Peyer's patch (tissue), 4 donors: ENCODE measurements around the gene TTC21A. TPM values are rescaled to one million over a fixed set of nuclear protein-coding genes. Genes with fewer than 3 reads are reported as not detected.

Experiments used
- DNase-seq, 3 donors: peaks; one replicate each; pipeline ENCODE4 v3.0.0-alpha.2; 2017 to 2019
- H3K27ac ChIP-seq, 4 donors: fragments of 200-600 bp; sonication (generic); one replicate each; pipeline ENCODE4 v1.5.1; 2016 to 2019
- H3K27me3 ChIP-seq, 2 donors: fragments of 200-600 bp; sonication (generic); one replicate each; pipeline ENCODE4 v1.5.1; 2019
- H3K36me3 ChIP-seq, 3 donors: fragments of 200-600 bp; sonication (generic); one replicate each; pipeline ENCODE4 v1.5.1; 2016 to 2019
- H3K4me1 ChIP-seq, 4 donors: fragments of 200-600 bp; sonication (generic); one replicate each; pipeline ENCODE4 v1.5.1; 2016 to 2019
- H3K4me3 ChIP-seq, 4 donors: fragments of 200-600 bp; sonication (generic); 1 replicate in 3 of 4; 2 replicates in 1 of 4; pipeline ENCODE4 v1.5.1; 2016 to 2019; ENCODE audit warnings: mild to moderate bottlenecking in 1 of 4
- H3K9me3 ChIP-seq, 4 donors: fragments of 200-600 bp; sonication (generic); one replicate each; pipeline ENCODE4 v1.5.1; 2016 to 2019; ENCODE audit warnings: mild to moderate bottlenecking in 1 of 4
- POLR2A ChIP-seq, 2 donors: fragments of 450-650 bp; IDR thresholded peaks; one replicate each; pipeline ENCODE4 v1.5.1; 2017; ENCODE audit warnings: antibody characterized with exemption in 2 of 2, mild to moderate bottlenecking in 2 of 2, moderate library complexity in 2 of 2
- total RNA-seq, 4 donors: library from RNA; depleted of rRNA; stranded (reverse); fragments of >200 nt; gene quantifications; one replicate each; pipeline ENCODE4 v1.1.0, GENCODE V29; 2016
- TF ChIP-seq, protein P1 (sequence below), 6 experiments: fragments of 450-650 bp in 4 of 6; fragments of 200-600 bp in 2 of 6; sonication (generic) in 1 of 6; IDR thresholded peaks; one replicate each; pipeline ENCODE4 v1.5.1; 2017 to 2019; ENCODE audit warnings: antibody characterized with exemption in 6 of 6, mild to moderate bottlenecking in 3 of 6, moderate library complexity in 1 of 6

TTC21A gene
- total RNA-seq, 4 donors from 2014 or later = 8.4 to 41.3 (median 19.1) TPM

DNA sequence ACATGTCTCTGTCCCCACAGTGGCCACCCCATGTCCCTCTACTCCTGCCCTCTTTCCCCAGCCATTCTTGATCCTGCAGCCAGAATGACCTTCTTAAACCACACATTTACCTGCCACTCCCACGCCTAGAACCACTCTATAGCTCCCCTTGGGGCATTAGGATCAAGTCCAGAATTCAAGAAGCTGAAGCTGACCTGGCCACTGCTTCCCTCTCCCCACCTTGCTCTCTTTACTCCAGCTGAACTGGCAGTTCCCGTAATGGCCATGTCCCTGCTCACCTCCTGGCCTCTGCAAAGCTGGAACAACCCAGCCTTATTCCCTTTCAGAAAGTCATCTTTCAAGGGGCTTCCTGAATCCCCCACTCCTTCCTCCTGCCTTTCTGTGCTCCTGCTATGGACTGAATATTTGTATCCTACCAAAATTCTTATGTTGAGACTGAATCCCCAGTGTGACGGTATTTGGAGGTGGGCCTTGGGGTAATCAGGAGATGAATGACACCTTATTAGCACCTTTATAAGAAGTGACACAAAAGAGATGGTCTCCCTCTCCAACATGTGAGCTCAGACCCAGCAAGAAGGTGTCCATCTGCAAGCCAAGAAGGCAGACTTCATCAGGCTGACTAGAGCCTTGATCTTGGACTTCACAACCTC lies 42.1 kb downstream of the TTC21A start:
- TF ChIP-seq, protein P1, sequence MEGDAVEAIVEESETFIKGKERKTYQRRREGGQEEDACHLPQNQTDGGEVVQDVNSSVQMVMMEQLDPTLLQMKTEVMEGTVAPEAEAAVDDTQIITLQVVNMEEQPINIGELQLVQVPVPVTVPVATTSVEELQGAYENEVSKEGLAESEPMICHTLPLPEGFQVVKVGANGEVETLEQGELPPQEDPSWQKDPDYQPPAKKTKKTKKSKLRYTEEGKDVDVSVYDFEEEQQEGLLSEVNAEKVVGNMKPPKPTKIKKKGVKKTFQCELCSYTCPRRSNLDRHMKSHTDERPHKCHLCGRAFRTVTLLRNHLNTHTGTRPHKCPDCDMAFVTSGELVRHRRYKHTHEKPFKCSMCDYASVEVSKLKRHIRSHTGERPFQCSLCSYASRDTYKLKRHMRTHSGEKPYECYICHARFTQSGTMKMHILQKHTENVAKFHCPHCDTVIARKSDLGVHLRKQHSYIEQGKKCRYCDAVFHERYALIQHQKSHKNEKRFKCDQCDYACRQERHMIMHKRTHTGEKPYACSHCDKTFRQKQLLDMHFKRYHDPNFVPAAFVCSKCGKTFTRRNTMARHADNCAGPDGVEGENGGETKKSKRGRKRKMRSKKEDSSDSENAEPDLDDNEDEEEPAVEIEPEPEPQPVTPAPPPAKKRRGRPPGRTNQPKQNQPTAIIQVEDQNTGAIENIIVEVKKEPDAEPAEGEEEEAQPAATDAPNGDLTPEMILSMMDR (IDR thresholded peaks at IDR 0.05) = no peak
- no peak for TF ChIP-seq POLR2A (IDR thresholded peaks at IDR 0.05)
- Histone ChIP-seq H3K4me1 (peaks cover 5 to 77% (median 53%) of the 10 kb centered on the region in 4 donors), H3K36me3 (peaks cover 0 to 20% (median 0%) of the 10 kb centered on the region in 3 donors), H3K27ac (peak overlapping the region; percentile 100), H3K27me3 (no peaks in the 10 kb centered on the region), H3K9me3 (no peaks in the 10 kb centered on the region), H3K4me3 (peak overlapping the region in 1 of 4 donors; percentile 4)
- no peak for DNase-seq

DNA sequence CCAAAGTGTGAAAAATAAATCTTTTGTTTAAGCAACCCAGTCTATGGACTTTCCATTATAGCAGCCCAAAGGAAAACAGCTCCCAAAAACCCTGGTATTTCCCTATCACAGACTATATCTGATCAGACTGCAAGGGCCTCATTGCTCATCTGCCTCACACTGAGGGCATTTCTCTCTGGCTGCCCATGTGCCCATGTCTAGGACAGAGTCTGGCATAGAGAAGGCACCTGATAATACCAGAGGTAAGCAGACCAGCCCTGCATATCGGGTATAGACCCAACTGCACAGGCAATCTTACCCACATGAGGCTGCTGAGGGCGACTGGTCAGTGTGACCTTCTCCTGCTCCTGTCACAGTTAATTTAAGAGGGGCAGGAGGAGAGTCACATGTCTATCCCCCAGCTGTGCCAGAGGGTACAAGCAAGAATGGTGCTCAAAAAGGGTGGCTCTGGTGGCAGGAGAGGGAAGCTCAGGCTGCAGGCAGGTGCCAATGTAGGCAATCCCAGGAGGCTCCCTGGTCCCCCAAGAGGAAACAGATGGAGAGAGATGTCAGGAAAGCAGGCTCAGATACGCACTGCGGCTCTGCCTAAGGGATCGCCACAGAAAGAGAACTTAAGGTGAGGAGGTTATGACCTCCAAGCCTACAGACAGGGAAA lies 42.8 kb downstream of the TTC21A start:
- no peak for DNase-seq
- Histone ChIP-seq H3K9me3 (no peaks in the 10 kb centered on the region), H3K4me1 (peaks cover 5 to 82% (median 53%) of the 10 kb centered on the region in 4 donors), H3K4me3 (peak overlapping the region in 3 of 4 donors; percentile 92 to 99 (median 98)), H3K36me3 (peaks cover 0 to 14% (median 0%) of the 10 kb centered on the region in 3 donors), H3K27me3 (no peaks in the 10 kb centered on the region), H3K27ac (peak overlapping the region; percentile 100)
- TF ChIP-seq, protein P1 (IDR thresholded peaks at IDR 0.05) = peak in 1 of 6 experiments; percentile 13
- no peak for TF ChIP-seq POLR2A (IDR thresholded peaks at IDR 0.05)

DNA sequence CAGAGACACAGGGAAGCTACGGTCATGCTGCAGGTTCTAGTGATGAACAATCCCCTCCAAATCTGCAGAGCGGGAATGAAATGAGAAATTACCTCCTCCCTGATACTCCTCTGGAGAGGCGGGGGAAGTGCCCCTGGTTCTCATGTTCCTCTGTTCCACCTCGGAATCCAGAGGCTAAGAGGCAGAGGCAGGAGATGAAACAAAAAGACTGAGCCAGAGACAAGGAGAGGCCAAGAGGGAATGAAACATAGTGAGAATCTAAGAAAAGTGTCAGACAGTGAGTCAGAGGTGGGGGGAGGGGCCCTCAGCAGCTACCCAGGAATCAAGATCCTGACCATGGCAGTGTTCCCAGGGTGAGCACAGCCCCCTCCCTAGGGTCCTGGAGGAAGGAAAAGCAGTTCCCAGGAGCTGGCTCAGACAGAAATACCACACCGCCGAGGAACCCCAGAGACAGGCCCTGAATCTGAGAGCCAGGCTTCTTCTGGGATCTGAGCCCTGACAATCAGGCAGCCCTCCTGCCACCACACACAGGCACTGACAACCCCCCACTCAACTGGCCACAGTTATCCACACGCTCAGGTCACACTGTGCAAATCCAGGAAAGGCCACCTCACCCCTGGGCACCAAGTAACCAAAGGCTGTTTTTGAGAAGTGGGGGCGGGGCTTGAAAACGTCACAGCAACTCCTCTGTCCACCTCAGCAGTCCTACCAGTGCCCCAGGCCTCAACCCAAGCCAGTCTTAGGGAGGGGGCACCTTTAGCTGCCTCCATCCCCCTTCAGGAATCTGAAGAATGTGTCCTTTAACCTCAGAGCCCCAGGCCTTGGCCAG lies 43.5 kb downstream of the TTC21A start:
- Histone ChIP-seq H3K27ac (peak overlapping the region; percentile 100), H3K4me3 (peak overlapping the region; percentile 92 to 99 (median 96)), H3K9me3 (no peaks in the 10 kb centered on the region), H3K4me1 (peaks cover 5 to 84% (median 52%) of the 10 kb centered on the region in 4 donors), H3K36me3 (peaks cover 0 to 6% (median 0%) of the 10 kb centered on the region in 3 donors), H3K27me3 (no peaks in the 10 kb centered on the region)
- peak; percentile 55 to 85 (median 69) for DNase-seq
- TF ChIP-seq POLR2A (IDR thresholded peaks at IDR 0.05) = no peak
- TF ChIP-seq, protein P1 (IDR thresholded peaks at IDR 0.05) = no peak

DNA sequence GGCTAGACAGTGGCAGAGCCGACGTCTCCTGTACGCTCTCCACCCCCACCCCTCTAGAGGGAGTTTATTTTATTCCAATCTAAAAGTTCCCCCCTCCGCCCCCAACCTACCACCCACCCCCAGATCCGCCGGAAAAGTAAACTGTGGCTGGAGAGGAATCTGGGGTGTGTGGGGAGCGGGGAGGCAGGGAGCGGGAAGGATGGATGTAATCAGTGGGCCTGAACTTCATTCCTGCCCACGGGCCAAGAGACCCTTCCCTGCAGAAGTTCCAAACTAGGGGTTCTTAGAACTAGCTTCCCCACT lies 46.4 kb downstream of the TTC21A start:
- Histone ChIP-seq H3K9me3 (no peaks in the 10 kb centered on the region), H3K27me3 (no peaks in the 10 kb centered on the region), H3K27ac (peak overlapping the region; percentile 100), H3K4me3 (peak overlapping the region; percentile 92 to 99 (median 96)), H3K36me3 (no peaks in the 10 kb centered on the region), H3K4me1 (peaks cover 0 to 59% (median 26%) of the 10 kb centered on the region in 4 donors)
- no peak for DNase-seq
- TF ChIP-seq POLR2A (IDR thresholded peaks at IDR 0.05) = no peak
- TF ChIP-seq, protein P1 (IDR thresholded peaks at IDR 0.05) = no peak

DNA sequence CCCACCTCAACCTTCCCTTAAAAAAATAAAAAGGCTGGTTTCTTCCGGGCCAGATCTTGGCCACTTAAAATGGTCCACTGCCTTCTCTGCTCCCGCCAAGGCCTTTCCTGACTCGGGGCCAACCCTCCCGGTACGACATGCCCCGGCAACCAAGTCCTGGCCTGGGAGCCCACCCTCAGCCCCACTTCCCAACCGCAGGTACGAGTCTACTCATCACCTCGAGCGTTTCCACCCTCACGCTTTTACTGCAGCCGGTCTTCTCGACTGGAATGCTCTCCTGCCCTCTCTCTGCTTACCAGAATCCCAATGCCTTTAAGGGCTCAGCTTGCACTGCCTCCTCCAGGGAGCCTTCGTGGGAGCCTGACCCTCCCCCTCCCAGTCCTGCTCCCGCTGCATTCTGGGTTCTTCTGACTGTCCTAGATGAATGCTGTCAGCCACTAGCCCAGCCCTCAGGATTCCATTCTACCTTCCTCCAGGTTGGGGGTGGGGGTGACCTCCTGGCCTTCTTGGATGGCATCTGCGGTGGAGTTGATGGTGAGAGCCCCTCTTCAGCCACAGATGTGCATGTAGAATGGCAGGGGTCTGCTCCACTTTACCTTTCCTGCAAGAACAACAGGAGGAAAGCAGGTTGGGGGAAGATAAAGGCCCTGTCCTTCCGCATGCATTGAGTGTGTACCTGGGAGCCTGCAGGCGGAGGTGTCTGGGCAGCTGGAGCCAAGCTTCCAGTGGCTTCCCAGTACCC lies 47.0 kb downstream of the TTC21A start:
- no peaks in the 10 kb centered on the region for H3K9me3 ChIP-seq
- H3K27me3 ChIP-seq = no peaks in the 10 kb centered on the region
- no peak for TF ChIP-seq POLR2A (IDR thresholded peaks at IDR 0.05)
- peaks cover 0 to 53% (median 21%) of the 10 kb centered on the region in 4 donors for H3K4me1 ChIP-seq
- no peaks in the 10 kb centered on the region for H3K36me3 ChIP-seq
- DNase-seq = peak in 2 of 3 donors; percentile 58 to 59
- peak overlapping the region in 2 of 4 donors; percentile 92 to 98 for H3K4me3 ChIP-seq
- H3K27ac ChIP-seq = peak overlapping the region; percentile 100
